Muscle layer of duodenum (tissue), 2 donors: Measurements from ENCODE around the gene ARL6IP6.
"Not testable (repeated sequence)": the region's sequence is repeated elsewhere in the genome, so short reads cannot be mapped to it uniquely, and the experiment has no call there.

ENCODE experiments used
- H3K27ac ChIP-seq: one replicate; pipeline ENCODE4 v1.7.0; 2013; ENCODE audit warnings: mild to moderate bottlenecking, low read length
- H3K27me3 ChIP-seq: one replicate; pipeline ENCODE4 v1.7.0; 2013; ENCODE audit warnings: low read depth, mild to moderate bottlenecking, control low read depth, low read length
- H3K36me3 ChIP-seq, 2 donors: one replicate each; pipeline ENCODE4 v1.7.0; 2013; ENCODE audit warnings: low read length in 2 of 2, control low read depth in 1 of 2, mild to moderate bottlenecking in 1 of 2; ENCODE audit not compliant: insufficient read depth in 2 of 2, control insufficient read depth in 1 of 2
- H3K4me1 ChIP-seq, 2 donors: one replicate each; pipeline ENCODE4 v1.7.0; 2013; ENCODE audit warnings: low read length in 2 of 2, mild to moderate bottlenecking in 2 of 2, control low read depth in 1 of 2, moderate library complexity in 1 of 2; ENCODE audit not compliant: insufficient read depth in 2 of 2, control insufficient read depth in 1 of 2
- H3K4me3 ChIP-seq, 2 donors: one replicate each; pipeline ENCODE4 v1.7.0; 2013; ENCODE audit warnings: low read length in 2 of 2, low read depth in 1 of 2, mild to moderate bottlenecking in 1 of 2
- H3K9me3 ChIP-seq, 2 donors: one replicate each; pipeline ENCODE4 v1.7.0; 2013; ENCODE audit warnings: low read length in 2 of 2, control low read depth in 1 of 2, mild to moderate bottlenecking in 1 of 2; ENCODE audit not compliant: control insufficient read depth in 1 of 2
- donor health status: healthy.

Gene ARL6IP6

GRCh38 chr2:152761214-152761613 is 42.8 kb downstream of the ARL6IP6 start:
- H3K36me3 ChIP-seq: peaks cover 4 to 10% of the 10 kb centered on the region in 2 donors
- H3K27ac ChIP-seq: no peak overlapping the region
- no peaks in the 10 kb centered on the region for H3K4me1 ChIP-seq
- no peaks in the 10 kb centered on the region for H3K27me3 ChIP-seq
- H3K4me3 ChIP-seq: no peak overlapping the region
- no peaks in the 10 kb centered on the region for H3K9me3 ChIP-seq

DNA sequence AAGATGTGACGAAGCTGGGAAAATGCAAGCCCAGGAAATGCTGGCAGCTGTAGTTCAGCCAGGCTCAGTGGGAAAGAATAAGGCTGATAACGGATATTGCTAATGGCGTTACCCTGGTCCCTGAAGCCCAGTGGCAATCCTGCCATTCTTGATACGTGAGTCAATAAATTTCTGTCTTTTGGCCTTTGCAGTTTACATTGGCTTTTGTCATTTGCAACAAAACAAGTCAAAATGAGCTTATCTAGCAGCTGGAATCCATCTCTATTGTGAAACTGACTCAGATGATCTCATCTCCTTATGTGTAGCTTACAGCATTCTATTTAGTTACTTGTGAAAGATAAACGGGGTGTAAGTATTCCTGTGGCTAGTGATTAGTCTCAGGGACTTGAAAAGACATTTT is 43.8 kb downstream of the ARL6IP6 start:
- peaks cover under 1 to 5% of the 10 kb centered on the region in 2 donors for H3K36me3 ChIP-seq
- no peak overlapping the region for H3K27ac ChIP-seq
- H3K27me3 ChIP-seq: no peaks in the 10 kb centered on the region
- H3K4me1 ChIP-seq: no peaks in the 10 kb centered on the region
- H3K9me3 ChIP-seq: no peaks in the 10 kb centered on the region
- no peak overlapping the region for H3K4me3 ChIP-seq

DNA sequence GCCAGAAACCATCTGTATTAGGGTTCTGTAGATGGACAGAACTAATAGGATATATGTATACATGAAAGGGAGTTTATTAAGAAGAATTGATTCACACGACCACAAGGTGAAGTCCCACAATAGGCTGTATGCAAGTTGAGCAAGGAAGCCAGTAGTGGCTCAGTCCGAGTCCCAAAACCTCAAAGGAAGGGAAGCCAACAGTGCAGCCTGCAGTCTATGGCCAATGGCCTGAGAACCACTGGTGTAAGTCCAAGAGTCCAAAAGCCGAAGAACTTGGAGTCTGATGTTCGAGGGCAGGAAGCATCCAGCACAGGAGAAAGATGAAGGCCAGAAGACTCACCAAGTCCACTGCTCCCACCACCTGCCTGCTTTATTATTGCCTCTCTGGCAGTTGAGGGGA is 44.8 kb downstream of the ARL6IP6 start:
- not testable (repeated sequence) for H3K4me1 ChIP-seq, H3K27me3 ChIP-seq, H3K27ac ChIP-seq, H3K9me3 ChIP-seq, H3K36me3 ChIP-seq, H3K4me3 ChIP-seq

DNA sequence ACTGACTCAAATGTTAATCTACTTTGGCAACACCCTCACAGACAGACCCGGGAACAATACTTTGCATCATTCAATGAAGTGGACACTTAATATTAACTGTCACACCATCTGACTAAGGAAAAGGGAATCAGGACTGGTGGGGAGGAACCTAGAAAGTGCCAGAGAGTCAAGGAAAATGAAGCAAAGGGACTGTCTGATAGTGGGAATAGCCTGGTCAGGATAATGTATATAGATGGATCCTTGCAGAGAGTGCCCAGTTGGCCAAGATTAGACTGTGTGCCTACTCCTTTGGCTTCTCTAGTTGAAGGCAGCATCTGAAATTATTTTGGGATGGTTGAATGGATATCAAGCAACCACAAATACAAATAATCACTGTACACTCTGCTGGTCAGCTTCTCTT is 45.2 kb downstream of the ARL6IP6 start:
- Histone ChIP-seq H3K9me3 (no peaks in the 10 kb centered on the region), H3K36me3 (peaks cover 0 to 1% of the 10 kb centered on the region in 2 donors), H3K4me3 (no peak overlapping the region), H3K27me3 (no peaks in the 10 kb centered on the region), H3K27ac (no peak overlapping the region), H3K4me1 (no peaks in the 10 kb centered on the region)

DNA sequence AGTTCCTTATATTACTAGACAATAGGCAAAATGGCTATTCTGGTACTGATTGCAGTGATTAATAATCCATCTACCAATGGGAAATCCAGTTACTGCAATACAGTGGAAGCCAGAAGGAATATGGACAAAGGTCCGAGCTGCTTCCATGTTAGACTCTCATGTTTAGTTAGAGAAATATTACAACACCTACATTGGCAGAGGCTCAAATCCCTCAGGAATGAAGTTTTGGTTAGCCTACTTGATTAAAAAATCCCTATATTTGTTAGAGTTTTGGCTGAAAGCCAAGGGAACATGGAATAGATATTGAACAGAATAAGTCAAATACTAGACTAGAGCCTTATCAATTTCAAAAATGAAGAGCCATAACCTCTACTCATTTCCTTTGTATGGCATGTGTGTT is 48.5 kb downstream of the ARL6IP6 start:
- Histone ChIP-seq H3K27me3 (no peaks in the 10 kb centered on the region), H3K4me3 (no peak overlapping the region), H3K4me1 (no peaks in the 10 kb centered on the region), H3K36me3 (no peaks in the 10 kb centered on the region), H3K9me3 (no peaks in the 10 kb centered on the region), H3K27ac (no peak overlapping the region)

DNA sequence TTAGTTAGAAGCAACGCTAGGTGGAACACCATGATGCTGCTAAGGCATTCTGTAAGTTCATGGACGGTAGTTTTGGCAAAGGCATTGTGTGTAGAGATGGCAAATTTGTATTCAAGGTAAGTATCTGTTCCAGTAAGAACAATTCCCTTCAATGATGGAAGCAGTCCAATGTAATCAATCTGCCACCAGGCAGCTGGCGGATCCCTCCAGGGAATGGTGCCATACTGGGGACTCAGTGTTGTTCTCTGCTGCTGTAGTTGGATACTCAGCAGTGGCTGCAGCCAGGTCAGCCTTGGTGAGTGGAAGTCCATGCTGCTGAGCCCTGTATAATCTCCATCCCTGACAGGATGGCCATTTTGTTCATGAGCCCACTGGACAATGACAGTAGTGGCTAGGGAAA is 62.8 kb downstream of the ARL6IP6 start:
- Histone ChIP-seq H3K27me3 (no peaks in the 10 kb centered on the region), H3K36me3 (no peaks in the 10 kb centered on the region), H3K4me1 (no peaks in the 10 kb centered on the region), H3K4me3 (no peak overlapping the region), H3K9me3 (no peaks in the 10 kb centered on the region), H3K27ac (no peak overlapping the region)

DNA sequence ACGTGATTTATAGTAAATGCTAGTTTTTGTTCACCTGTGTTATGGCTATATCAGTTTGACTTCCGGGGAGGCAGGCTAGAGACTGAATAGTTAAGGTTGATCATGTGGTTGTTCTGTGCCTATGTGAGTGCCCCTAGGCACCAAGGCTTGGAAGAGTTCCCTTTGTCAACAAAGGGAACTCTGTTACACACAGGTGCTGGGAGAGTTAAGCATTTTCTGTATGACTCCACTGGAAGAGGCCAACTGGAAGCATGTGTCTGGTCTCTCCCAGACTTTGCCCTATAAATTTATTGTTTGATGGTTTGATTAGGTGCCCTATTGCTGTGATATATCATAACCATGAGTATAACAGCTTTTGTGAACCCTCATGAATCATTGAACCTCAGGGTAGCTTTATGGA is 63.8 kb downstream of the ARL6IP6 start:
- Histone ChIP-seq H3K27ac (no peak overlapping the region), H3K27me3 (no peaks in the 10 kb centered on the region), H3K4me3 (no peak overlapping the region), H3K4me1 (no peaks in the 10 kb centered on the region), H3K9me3 (no peaks in the 10 kb centered on the region), H3K36me3 (no peaks in the 10 kb centered on the region)

DNA sequence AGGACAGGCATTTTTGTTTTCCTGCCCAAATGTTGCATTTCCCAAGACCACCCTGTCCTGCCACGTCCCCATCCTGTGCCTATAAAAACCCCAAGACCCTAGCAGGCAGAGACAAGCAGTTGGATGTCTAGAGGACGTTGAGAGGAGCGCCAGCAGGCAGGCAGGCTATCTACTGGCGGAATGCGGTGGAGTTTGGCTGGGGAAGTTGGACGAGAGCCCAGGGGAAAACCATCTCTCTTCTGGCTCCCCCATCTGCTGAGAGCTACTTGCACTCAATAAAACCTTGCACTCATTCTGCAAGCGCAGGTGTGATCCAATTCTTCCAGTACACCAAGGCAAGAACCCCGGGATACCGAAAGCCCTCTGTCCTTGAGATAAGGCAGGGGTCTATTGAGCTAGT is 72.5 kb downstream of the ARL6IP6 start:
- no peaks in the 10 kb centered on the region for H3K9me3 ChIP-seq
- no peaks in the 10 kb centered on the region for H3K27me3 ChIP-seq
- no peak overlapping the region for H3K27ac ChIP-seq
- no peaks in the 10 kb centered on the region for H3K4me1 ChIP-seq
- no peak overlapping the region for H3K4me3 ChIP-seq
- H3K36me3 ChIP-seq: no peaks in the 10 kb centered on the region

DNA sequence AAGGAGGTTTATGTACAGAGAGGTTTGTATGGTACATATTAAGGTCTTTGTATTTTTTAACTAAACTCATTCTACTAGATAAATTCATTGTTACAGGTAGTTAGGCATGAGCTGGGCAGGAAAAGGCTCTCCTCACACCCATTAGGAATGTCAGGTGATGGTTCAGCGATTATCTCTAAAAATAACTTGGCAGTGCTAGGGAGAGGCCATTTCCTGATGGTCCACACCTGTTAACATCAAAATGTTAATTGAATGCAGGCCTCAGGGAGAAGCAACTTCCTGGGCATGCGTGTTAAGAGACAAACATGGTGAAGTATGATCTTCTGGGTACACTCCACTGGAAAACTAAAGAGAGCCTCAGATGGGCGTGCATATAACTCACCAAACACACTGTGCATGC is 73.6 kb downstream of the ARL6IP6 start:
- no peaks in the 10 kb centered on the region for H3K36me3 ChIP-seq
- no peaks in the 10 kb centered on the region for H3K9me3 ChIP-seq
- no peak overlapping the region for H3K27ac ChIP-seq
- H3K4me1 ChIP-seq: no peaks in the 10 kb centered on the region
- H3K27me3 ChIP-seq: no peaks in the 10 kb centered on the region
- no peak overlapping the region for H3K4me3 ChIP-seq

DNA sequence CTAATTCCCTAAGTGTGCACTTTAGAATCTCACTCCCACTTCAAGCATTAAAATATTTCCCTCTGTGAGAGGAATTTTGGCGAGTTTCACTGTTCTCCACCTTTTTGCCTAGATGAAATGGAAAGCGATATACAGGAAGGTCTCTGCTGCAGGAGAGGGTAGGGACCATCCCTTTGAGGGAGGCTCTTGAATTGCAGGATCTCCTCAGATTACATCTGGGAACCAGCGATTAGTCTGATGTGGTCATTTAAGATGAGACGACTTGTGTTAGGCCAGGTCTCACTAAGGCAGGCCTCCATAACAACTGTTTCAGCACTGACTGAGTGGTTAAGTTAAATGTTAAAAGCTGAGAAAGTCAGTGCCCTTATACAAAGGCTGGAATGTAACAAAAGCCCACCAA is 74.6 kb downstream of the ARL6IP6 start:
- Histone ChIP-seq H3K27me3 (no peaks in the 10 kb centered on the region), H3K9me3 (no peaks in the 10 kb centered on the region), H3K36me3 (no peaks in the 10 kb centered on the region), H3K4me1 (no peaks in the 10 kb centered on the region), H3K27ac (no peak overlapping the region), H3K4me3 (no peak overlapping the region)

DNA sequence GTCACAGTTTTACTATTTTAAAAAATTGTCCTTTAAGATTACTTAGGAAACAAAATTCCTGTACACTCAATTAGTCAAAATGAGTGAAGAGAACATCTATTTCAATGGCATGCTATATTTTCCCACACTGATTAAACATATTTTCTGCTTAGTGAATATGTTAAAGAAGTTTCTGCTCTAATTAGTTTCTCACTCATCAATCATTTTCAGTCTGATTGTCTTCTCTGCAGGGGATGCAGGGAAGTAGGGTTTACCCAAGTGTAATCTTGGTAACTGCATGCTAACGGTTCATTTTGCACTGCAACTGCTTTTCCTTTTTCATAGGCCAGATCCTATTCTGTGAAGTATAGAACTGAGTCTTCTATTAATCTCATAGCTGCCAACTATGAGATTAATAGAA is 78.5 kb downstream of the ARL6IP6 start:
- H3K4me3 ChIP-seq: no peak overlapping the region
- no peaks in the 10 kb centered on the region for H3K27me3 ChIP-seq
- H3K9me3 ChIP-seq: no peaks in the 10 kb centered on the region
- H3K4me1 ChIP-seq: no peaks in the 10 kb centered on the region
- no peak overlapping the region for H3K27ac ChIP-seq
- no peaks in the 10 kb centered on the region for H3K36me3 ChIP-seq

DNA sequence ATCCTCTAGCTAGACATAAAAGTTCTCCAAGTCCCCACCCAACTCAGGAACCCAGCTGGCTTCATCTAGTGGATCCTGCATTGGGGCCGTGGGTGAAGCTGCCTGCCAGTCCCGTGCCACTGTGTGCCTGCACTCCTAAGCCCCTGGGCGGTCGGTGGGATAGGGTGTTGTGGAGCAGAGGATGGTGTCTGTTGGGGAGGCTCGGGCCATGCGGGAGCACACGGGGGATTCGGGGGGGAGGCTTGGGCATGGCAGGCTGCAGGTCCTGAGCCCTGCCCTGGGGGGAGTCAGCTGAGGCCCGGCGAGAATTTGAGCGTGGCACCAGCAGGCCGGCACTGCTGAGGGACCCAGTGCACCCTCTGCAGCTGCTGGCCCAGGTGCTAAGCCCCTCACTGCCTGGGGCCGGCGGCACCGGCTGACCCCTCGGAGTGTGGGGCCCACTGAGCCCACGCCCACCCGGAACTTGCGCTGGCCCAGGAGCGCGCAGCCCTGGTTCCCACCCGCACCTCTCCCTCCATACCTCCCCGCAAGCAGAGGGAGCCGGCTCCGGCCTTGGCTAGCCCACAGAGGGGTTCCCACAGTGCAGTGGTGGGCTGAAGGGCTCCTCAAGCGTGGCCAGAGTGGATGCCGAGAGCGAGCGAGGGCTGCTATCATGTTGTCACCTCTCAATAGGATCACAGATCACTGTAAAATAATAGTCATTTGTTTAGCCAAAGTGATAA is 86.4 kb downstream of the ARL6IP6 start:
- no peak overlapping the region for H3K27ac ChIP-seq
- H3K4me1 ChIP-seq: no peaks in the 10 kb centered on the region
- no peaks in the 10 kb centered on the region for H3K27me3 ChIP-seq
- H3K9me3 ChIP-seq: no peaks in the 10 kb centered on the region
- H3K4me3 ChIP-seq: no peak overlapping the region
- no peaks in the 10 kb centered on the region for H3K36me3 ChIP-seq
